ENCODE measurements around the gene SFMBT2. TPM values are rescaled to one million over a fixed set of nuclear protein-coding genes. Genes with fewer than 3 reads are reported as not detected.

Gene SFMBT2
- total and polyA plus RNA-seq, 2 of the 13 experiments (the other 11 are each of a cell fraction or from before 2014, with no cell fraction given) = 0.01 to 0.02 TPM

- peaks cover 2 to 21% of the 10 kb centered on the region in 2 experiments for H3K27me3 ChIP-seq (ENCODE audit: control insufficient read depth in 1 of 2, insufficient read depth in 2 of 2, low read length in 2 of 2)
- 7% methylated on average over 6 of the region's 6 CpGs for WGBS (ENCODE audit: low lambda C conversion rate)
- no peak for TF ChIP-seq ZNF382 (CRISPR knock-in tag; IDR thresholded peaks at IDR 0.05; ENCODE audit: borderline replicate concordance)
- TF ChIP-seq ZNF34 (CRISPR knock-in tag; IDR thresholded peaks at IDR 0.05; ENCODE audit: borderline replicate concordance) = no peak
- no peak for TF ChIP-seq ZNF3 (CRISPR knock-in tag; IDR thresholded peaks at IDR 0.05)
- H3K79me2 ChIP-seq (ENCODE audit: insufficient read depth, low read length) = no peaks in the 10 kb centered on the region
- H3K4me3 ChIP-seq (replicated peaks in 1 of 3; ENCODE audit: insufficient read depth in 1 of 3, low read depth in 2 of 3, low read length in 3 of 3) = no peak overlapping the region
- no peak overlapping the region for H3K9ac ChIP-seq (ENCODE audit: insufficient read depth, low read depth, low read length)
- intact Hi-C loops (cut with micrococcal nuclease; ENCODE audit: unreplicated experiment) = no loop called here
- no peaks in the 10 kb centered on the region for H3K9me3 ChIP-seq (ENCODE audit: low read length)
- no peak overlapping the region for H3K4me2 ChIP-seq (ENCODE audit: low read depth, low read length)
- no peaks in the 10 kb centered on the region for H3K4me1 ChIP-seq (ENCODE audit: insufficient read depth, low read length)
- CTCF ChIA-PET (ENCODE audit: low intra/inter-chr PET ratio, low total read pairs) = no interaction called here
- H2AFZ ChIP-seq (ENCODE audit: low read length) = no peak overlapping the region
- POLR2A ChIA-PET = no interaction called here
- DNase-seq (ENCODE audit: low spot score) (no peak), ATAC-seq (no peak), FAIRE-seq (no peak)
- no peaks in the 10 kb centered on the region for H4K20me1 ChIP-seq (ENCODE audit: insufficient read depth, low read length)
- no peak overlapping the region for H3K27ac ChIP-seq (ENCODE audit: extremely low read length, insufficient read depth, low read length)
- no TSS peak for BruUV-seq (replicated peaks)
- in situ Hi-C loops (cut with HindIII; ENCODE audit: extremely low pct_ligation_motif_present, low pct_unique_long_range_greater_than_20kb) = no loop called here
- H3K36me3 ChIP-seq (replicated peaks in 1 of 2; ENCODE audit: control insufficient read depth in 1 of 2, insufficient read depth in 2 of 2, low read length in 2 of 2) = no peaks in the 10 kb centered on the region
These were observed 37.8 kb downstream of the SFMBT2 start for GRCh38 chr10:7373039-7373438.

GRCh38 chr10:7372504-7372903, 38.3 kb downstream of the SFMBT2 start:
- intact Hi-C loops (cut with micrococcal nuclease; ENCODE audit: unreplicated experiment) = no loop called here
- Histone ChIP-seq H3K9ac (ENCODE audit: insufficient read depth, low read depth, low read length) (no peak overlapping the region), H3K9me3 (ENCODE audit: low read length) (no peaks in the 10 kb centered on the region), H3K4me2 (ENCODE audit: low read depth, low read length) (no peak overlapping the region), H3K27ac (ENCODE audit: extremely low read length, insufficient read depth, low read length) (no peak overlapping the region), H3K4me1 (ENCODE audit: insufficient read depth, low read length) (no peaks in the 10 kb centered on the region), H3K79me2 (ENCODE audit: insufficient read depth, low read length) (no peaks in the 10 kb centered on the region), H3K36me3 (replicated peaks in 1 of 2; ENCODE audit: control insufficient read depth in 1 of 2, insufficient read depth in 2 of 2, low read length in 2 of 2) (no peaks in the 10 kb centered on the region), H3K27me3 (ENCODE audit: control insufficient read depth in 1 of 2, insufficient read depth in 2 of 2, low read length in 2 of 2) (peaks cover 2 to 21% of the 10 kb centered on the region in 2 experiments), H4K20me1 (ENCODE audit: insufficient read depth, low read length) (no peaks in the 10 kb centered on the region), H2AFZ (ENCODE audit: low read length) (no peak overlapping the region), H3K4me3 (replicated peaks in 1 of 3; ENCODE audit: insufficient read depth in 1 of 3, low read depth in 2 of 3, low read length in 3 of 3) (no peak overlapping the region)
- ChIA-PET CTCF (ENCODE audit: low intra/inter-chr PET ratio, low total read pairs) (no interaction called here), POLR2A (no interaction called here)
- WGBS (ENCODE audit: low lambda C conversion rate) = 9% methylated on average over 7 of the region's 8 CpGs
- no TSS peak for BruUV-seq (replicated peaks)
- FAIRE-seq (no peak), ATAC-seq (no peak), DNase-seq (ENCODE audit: low spot score) (no peak)
- in situ Hi-C loops (cut with HindIII; ENCODE audit: extremely low pct_ligation_motif_present, low pct_unique_long_range_greater_than_20kb) = no loop called here
- TF ChIP-seq PRMT3 (CRISPR knock-in tag; IDR thresholded peaks at IDR 0.05; ENCODE audit: borderline replicate concordance, low read depth) (no peak), TOE1 (CRISPR knock-in tag; IDR thresholded peaks at IDR 0.05) (no peak), ZNF740 (CRISPR knock-in tag; IDR thresholded peaks at IDR 0.05) (no peak), ZMYM2 (CRISPR knock-in tag; IDR thresholded peaks at IDR 0.05) (no peak), MTA1 (CRISPR knock-in tag; IDR thresholded peaks at IDR 0.05; ENCODE audit: borderline replicate concordance) (no peak)

Data from HepG2 (cell line).